Osteoblast (primary cell): ENCODE measurements around the gene NRG2. TPM values are rescaled to one million over a fixed set of nuclear protein-coding genes. Genes with fewer than 3 reads are reported as not detected.

ENCODE experiments used
- DNase-seq: peaks from one replicate; pipeline ENCODE4 v3.0.0; 2011; ENCODE audit warnings: low spot score, mixed read lengths; ENCODE audit not compliant: insufficient read length; ENCODE audit errors: missing footprints
- H2AFZ ChIP-seq: 2 replicates; pipeline ENCODE4 v1.6.0; 2011; ENCODE audit warnings: mild to moderate bottlenecking, low read length
- H3K27ac ChIP-seq: 2 replicates; pipeline ENCODE4 v1.5.1; 2011; ENCODE audit warnings: mild to moderate bottlenecking, low read depth, low read length, moderate library complexity
- H3K27me3 ChIP-seq: 2 replicates; pipeline ENCODE4 v1.6.0; 2012; ENCODE audit warnings: mild to moderate bottlenecking, control low read depth, inconsistent platforms, low read length, moderate library complexity; ENCODE audit not compliant: insufficient read depth
- H3K36me3 ChIP-seq: 2 replicates; pipeline ENCODE4 v1.5.1; 2011; ENCODE audit warnings: mild to moderate bottlenecking, low read length, control low read depth, moderate library complexity; ENCODE audit not compliant: insufficient read depth
- H3K4me1 ChIP-seq: 2 replicates; pipeline ENCODE4 v1.5.1; 2011; ENCODE audit warnings: mild to moderate bottlenecking, low read length, control low read depth, moderate library complexity; ENCODE audit not compliant: insufficient read depth
- H3K4me2 ChIP-seq: 2 replicates; pipeline ENCODE4 v1.6.0; 2011; ENCODE audit warnings: mild to moderate bottlenecking, low read length; ENCODE audit not compliant: insufficient read depth
- H3K4me3 ChIP-seq: fragments of 200-600 bp; sonication (generic); 3 replicates; pipeline ENCODE4 v1.5.1; 2012; ENCODE audit warnings: mild to moderate bottlenecking, low read length, inconsistent platforms; ENCODE audit not compliant: insufficient read depth
- H3K79me2 ChIP-seq: 2 replicates; pipeline ENCODE4 v1.6.0; 2012; ENCODE audit warnings: mild to moderate bottlenecking, low read length, control low read depth, inconsistent platforms; ENCODE audit not compliant: insufficient read depth
- H3K9me3 ChIP-seq: 2 replicates; pipeline ENCODE4 v1.5.1; 2011; ENCODE audit warnings: low read depth, low read length, control low read depth
- H4K20me1 ChIP-seq: 2 replicates; pipeline ENCODE4 v1.6.0; 2012; ENCODE audit warnings: mild to moderate bottlenecking, low read length, control low read depth; ENCODE audit not compliant: insufficient read depth
- total RNA-seq: library from RNA; depleted of rRNA; stranded (reverse); fragments of >200 nt; gene quantifications from 2 replicates; pipeline ENCODE4 v1.2.3, GENCODE V29; 2012
- TF ChIP-seq, protein P1 (sequence below): IDR thresholded peaks from 2 replicates; pipeline ENCODE4 v1.5.1; 2011; ENCODE audit warnings: mild to moderate bottlenecking, low read depth, low read length, moderate library complexity; ENCODE audit errors: extremely low read depth

The NRG2 gene
- total RNA-seq, 1 donor: 0.72 TPM

- peak; percentile 36 for DNase-seq
- TF ChIP-seq, protein P1, sequence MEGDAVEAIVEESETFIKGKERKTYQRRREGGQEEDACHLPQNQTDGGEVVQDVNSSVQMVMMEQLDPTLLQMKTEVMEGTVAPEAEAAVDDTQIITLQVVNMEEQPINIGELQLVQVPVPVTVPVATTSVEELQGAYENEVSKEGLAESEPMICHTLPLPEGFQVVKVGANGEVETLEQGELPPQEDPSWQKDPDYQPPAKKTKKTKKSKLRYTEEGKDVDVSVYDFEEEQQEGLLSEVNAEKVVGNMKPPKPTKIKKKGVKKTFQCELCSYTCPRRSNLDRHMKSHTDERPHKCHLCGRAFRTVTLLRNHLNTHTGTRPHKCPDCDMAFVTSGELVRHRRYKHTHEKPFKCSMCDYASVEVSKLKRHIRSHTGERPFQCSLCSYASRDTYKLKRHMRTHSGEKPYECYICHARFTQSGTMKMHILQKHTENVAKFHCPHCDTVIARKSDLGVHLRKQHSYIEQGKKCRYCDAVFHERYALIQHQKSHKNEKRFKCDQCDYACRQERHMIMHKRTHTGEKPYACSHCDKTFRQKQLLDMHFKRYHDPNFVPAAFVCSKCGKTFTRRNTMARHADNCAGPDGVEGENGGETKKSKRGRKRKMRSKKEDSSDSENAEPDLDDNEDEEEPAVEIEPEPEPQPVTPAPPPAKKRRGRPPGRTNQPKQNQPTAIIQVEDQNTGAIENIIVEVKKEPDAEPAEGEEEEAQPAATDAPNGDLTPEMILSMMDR: no peak
- no peak overlapping the region for H3K4me2 ChIP-seq
- H3K27ac ChIP-seq: no peak overlapping the region
- H2AFZ ChIP-seq: no peak overlapping the region
- H3K4me1 ChIP-seq: no peaks in the 10 kb centered on the region
- no peak overlapping the region for H3K4me3 ChIP-seq
- H3K79me2 ChIP-seq: no peaks in the 10 kb centered on the region
- no peaks in the 10 kb centered on the region for H4K20me1 ChIP-seq
- peaks cover 33% of the 10 kb centered on the region for H3K27me3 ChIP-seq
- no peaks in the 10 kb centered on the region for H3K36me3 ChIP-seq
- H3K9me3 ChIP-seq: no peaks in the 10 kb centered on the region
Observed at GRCh38 chr5:139926797-139927503, 116.1 kb downstream of the NRG2 start.

- no peak overlapping the region for H3K27ac ChIP-seq
- no peaks in the 10 kb centered on the region for H3K9me3 ChIP-seq
- H2AFZ ChIP-seq: no peak overlapping the region
- H3K4me2 ChIP-seq: no peak overlapping the region
- H3K36me3 ChIP-seq: no peaks in the 10 kb centered on the region
- H3K79me2 ChIP-seq: no peaks in the 10 kb centered on the region
- peaks cover 41% of the 10 kb centered on the region for H3K27me3 ChIP-seq
- peak; percentile 56 for DNase-seq
- H3K4me3 ChIP-seq: no peak overlapping the region
- TF ChIP-seq, protein P1: no peak
- no peaks in the 10 kb centered on the region for H3K4me1 ChIP-seq
- no peaks in the 10 kb centered on the region for H4K20me1 ChIP-seq
Observed at GRCh38 chr5:139925650-139926640, 117.2 kb downstream of the NRG2 start.

- H3K4me2 ChIP-seq: no peak overlapping the region
- no peak overlapping the region for H3K4me3 ChIP-seq
- no peak overlapping the region for H3K27ac ChIP-seq
- H3K36me3 ChIP-seq: no peaks in the 10 kb centered on the region
- TF ChIP-seq, protein P1: no peak
- no peaks in the 10 kb centered on the region for H3K4me1 ChIP-seq
- no peaks in the 10 kb centered on the region for H3K79me2 ChIP-seq
- H2AFZ ChIP-seq: no peak overlapping the region
- no peaks in the 10 kb centered on the region for H3K9me3 ChIP-seq
- no peaks in the 10 kb centered on the region for H4K20me1 ChIP-seq
- no peak for DNase-seq
- peaks cover 41% of the 10 kb centered on the region for H3K27me3 ChIP-seq
Observed at GRCh38 chr5:139925216-139925562, 117.9 kb downstream of the NRG2 start.
